Activated T-cell treated with anti-CD3 and anti-CD28 coated beads, Interleukin-2, amount 50 U/mL, for 4 hours (primary cell): ENCODE measurements around the gene PTAR1. TPM values are rescaled to one million over a fixed set of nuclear protein-coding genes. Genes with fewer than 3 reads are reported as not detected.
"Not testable (repeated sequence)": the region's sequence is repeated elsewhere in the genome, so short reads cannot be mapped to it uniquely, and the experiment has no call there.

Experiments used
- ATAC-seq, 2 donors: fragments of 200-7000 bp; cut with Tn5 transposase; one replicate each; pipeline ENCODE4 v1.10.0; 2021
- DNase-seq: peaks from one replicate; pipeline ENCODE4 v3.0.0-alpha.2; 2020
- H3K27me3 Mint-ChIP-seq: one replicate; pipeline ENCODE4 v1.8.0; 2021; ENCODE audit warnings: low read depth, mixed read lengths
- H3K36me3 Mint-ChIP-seq: one replicate; pipeline ENCODE4 v1.8.0; 2022; ENCODE audit warnings: mixed read lengths; ENCODE audit not compliant: insufficient read depth
- H3K4me1 Mint-ChIP-seq: one replicate; pipeline ENCODE4 v1.8.0; 2021; ENCODE audit warnings: low read depth, mixed read lengths
- H3K4me3 Mint-ChIP-seq: one replicate; pipeline ENCODE4 v1.8.0; 2021; ENCODE audit warnings: mild to moderate bottlenecking, moderate library complexity, mixed read lengths
- H3K9me3 Mint-ChIP-seq: one replicate; pipeline ENCODE4 v1.8.0; 2021; ENCODE audit warnings: mixed read lengths
- total RNA-seq, 3 donors: library from RNA; stranded (reverse); gene quantifications; one replicate each; pipeline ENCODE4 v1.2.1, GENCODE V29; 2021

PTAR1 gene
- total RNA-seq, 3 donors from 2014 or later: 27.0 to 29.2 (median 27.1) TPM

DNA sequence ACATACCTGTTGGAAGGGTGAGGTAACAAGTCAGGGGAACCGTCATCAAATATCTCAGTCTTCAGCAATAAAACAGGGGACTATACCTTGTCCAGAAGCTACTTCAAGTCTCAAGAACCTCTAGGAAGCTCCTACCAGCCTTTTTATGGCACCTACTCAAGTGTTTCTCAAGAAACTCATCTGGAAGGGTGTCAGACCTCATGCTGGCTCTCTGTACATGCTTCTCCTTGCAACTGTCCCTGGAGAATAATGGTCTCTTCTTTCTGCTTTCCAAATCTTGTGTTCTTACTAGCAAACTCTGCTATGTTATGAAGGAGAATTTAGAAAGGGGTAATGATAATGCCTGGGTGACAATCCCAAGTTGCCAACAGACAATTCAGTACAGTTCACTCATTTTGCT lies 8.3 kb upstream of the PTAR1 start:
- DNase-seq: no peak
- ATAC-seq: no peak
- H3K36me3 Mint-ChIP-seq: no peaks in the 10 kb centered on the region
- H3K27me3 Mint-ChIP-seq: no peaks in the 10 kb centered on the region
- H3K9me3 Mint-ChIP-seq: no peaks in the 10 kb centered on the region
- H3K4me3 Mint-ChIP-seq: no peak overlapping the region
- no peaks in the 10 kb centered on the region for H3K4me1 Mint-ChIP-seq

DNA sequence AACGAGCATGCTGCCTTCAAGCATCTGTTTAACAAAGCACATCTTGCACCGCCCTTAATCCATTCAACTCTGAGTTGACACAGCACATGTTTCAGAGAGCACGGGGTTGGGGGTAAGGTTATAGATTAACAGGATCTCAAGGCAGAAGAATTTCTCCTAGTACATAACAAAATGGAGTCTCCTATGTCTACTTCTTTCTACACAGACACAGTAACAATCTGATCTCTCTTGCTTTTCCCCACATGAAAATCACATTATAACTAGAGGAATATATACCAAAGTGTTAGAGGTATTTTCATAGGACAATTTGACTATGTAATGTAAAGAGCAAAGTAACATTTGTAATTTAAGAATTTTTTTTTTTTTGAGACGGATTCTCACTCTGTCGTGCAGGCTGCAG lies 4.1 kb upstream of the PTAR1 start:
- ATAC-seq, H3K36me3 Mint-ChIP-seq, DNase-seq, H3K27me3 Mint-ChIP-seq, H3K4me1 Mint-ChIP-seq, H3K9me3 Mint-ChIP-seq, H3K4me3 Mint-ChIP-seq: not testable (repeated sequence)

- ATAC-seq (no peak), DNase-seq (no peak)
- Mint-ChIP-seq H3K9me3 (no peaks in the 10 kb centered on the region), H3K27me3 (no peaks in the 10 kb centered on the region), H3K4me1 (peaks cover 12% of the 10 kb centered on the region), H3K36me3 (peaks cover 5% of the 10 kb centered on the region), H3K4me3 (no peak overlapping the region)
These were observed 2.7 kb upstream of the PTAR1 start for GRCh38 chr9:69762527-69762926.

GRCh38 chr9:69760278-69760610 lies 433 bp upstream of the PTAR1 start:
- ATAC-seq (no peak), DNase-seq (no peak)
- peaks cover 7% of the 10 kb centered on the region for H3K36me3 Mint-ChIP-seq
- peak overlapping the region; percentile 94 for H3K4me3 Mint-ChIP-seq
- no peaks in the 10 kb centered on the region for H3K9me3 Mint-ChIP-seq
- H3K4me1 Mint-ChIP-seq: peaks cover 29% of the 10 kb centered on the region
- no peaks in the 10 kb centered on the region for H3K27me3 Mint-ChIP-seq

GRCh38 chr9:69759021-69759420 lies 790 bp downstream of the PTAR1 start:
- H3K4me1 Mint-ChIP-seq: peaks cover 33% of the 10 kb centered on the region
- no peaks in the 10 kb centered on the region for H3K9me3 Mint-ChIP-seq
- no peak for DNase-seq
- peak overlapping the region; percentile 94 for H3K4me3 Mint-ChIP-seq
- peaks cover 7% of the 10 kb centered on the region for H3K36me3 Mint-ChIP-seq
- no peak for ATAC-seq
- no peaks in the 10 kb centered on the region for H3K27me3 Mint-ChIP-seq

GRCh38 chr9:69757996-69758675 lies 1.7 kb downstream of the PTAR1 start:
- no peak for DNase-seq
- Mint-ChIP-seq H3K9me3 (no peaks in the 10 kb centered on the region), H3K36me3 (peaks cover 12% of the 10 kb centered on the region), H3K4me3 (peak overlapping the region; percentile 67), H3K4me1 (peaks cover 41% of the 10 kb centered on the region), H3K27me3 (no peaks in the 10 kb centered on the region)
- ATAC-seq: no peak

- DNase-seq (no peak), ATAC-seq (no peak)
- Mint-ChIP-seq H3K4me1 (peaks cover 56% of the 10 kb centered on the region), H3K9me3 (no peaks in the 10 kb centered on the region), H3K27me3 (no peaks in the 10 kb centered on the region), H3K4me3 (no peak overlapping the region), H3K36me3 (peaks cover 17% of the 10 kb centered on the region)
These were observed 4.6 kb downstream of the PTAR1 start for GRCh38 chr9:69755205-69755604.

- no peak overlapping the region for H3K4me3 Mint-ChIP-seq
- peaks cover 21% of the 10 kb centered on the region for H3K36me3 Mint-ChIP-seq
- H3K4me1 Mint-ChIP-seq: peaks cover 57% of the 10 kb centered on the region
- no peaks in the 10 kb centered on the region for H3K27me3 Mint-ChIP-seq
- no peaks in the 10 kb centered on the region for H3K9me3 Mint-ChIP-seq
- DNase-seq (no peak), ATAC-seq (no peak)
These were observed 6.0 kb downstream of the PTAR1 start for GRCh38 chr9:69753830-69754229.

GRCh38 chr9:69750085-69750484 lies 9.7 kb downstream of the PTAR1 start:
- Mint-ChIP-seq H3K4me1 (peaks cover 57% of the 10 kb centered on the region), H3K27me3 (no peaks in the 10 kb centered on the region), H3K36me3 (peaks cover 33% of the 10 kb centered on the region), H3K9me3 (no peaks in the 10 kb centered on the region), H3K4me3 (no peak overlapping the region)
- DNase-seq (no peak), ATAC-seq (no peak)

DNA sequence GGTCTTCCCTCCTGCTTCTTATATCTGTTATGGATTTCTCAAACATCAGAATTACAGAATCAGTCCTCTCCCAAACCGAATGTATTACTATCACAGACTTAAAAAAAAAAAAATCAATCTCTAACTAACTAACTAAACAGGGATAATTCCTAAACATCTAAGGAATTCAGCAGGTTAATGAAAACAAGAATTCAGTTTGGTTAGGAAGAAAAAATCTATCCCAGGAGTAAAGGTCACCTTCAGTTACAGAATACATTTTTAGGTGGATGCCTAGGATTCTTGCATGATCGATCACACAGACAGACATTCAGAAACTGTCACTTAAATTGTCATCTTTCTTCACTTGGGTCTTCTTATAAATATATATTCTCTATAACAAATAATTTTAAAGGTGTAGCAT lies 11.5 kb downstream of the PTAR1 start:
- ATAC-seq (no peak), DNase-seq (no peak)
- H3K4me3 Mint-ChIP-seq: no peak overlapping the region
- H3K9me3 Mint-ChIP-seq: no peaks in the 10 kb centered on the region
- peaks cover 39% of the 10 kb centered on the region for H3K36me3 Mint-ChIP-seq
- H3K27me3 Mint-ChIP-seq: no peaks in the 10 kb centered on the region
- H3K4me1 Mint-ChIP-seq: peaks cover 54% of the 10 kb centered on the region

GRCh38 chr9:69746859-69747560 lies 12.8 kb downstream of the PTAR1 start:
- Mint-ChIP-seq H3K4me3 (no peak overlapping the region), H3K9me3 (no peaks in the 10 kb centered on the region), H3K4me1 (peaks cover 47% of the 10 kb centered on the region), H3K27me3 (no peaks in the 10 kb centered on the region), H3K36me3 (peaks cover 39% of the 10 kb centered on the region)
- DNase-seq: no peak
- no peak for ATAC-seq

DNA sequence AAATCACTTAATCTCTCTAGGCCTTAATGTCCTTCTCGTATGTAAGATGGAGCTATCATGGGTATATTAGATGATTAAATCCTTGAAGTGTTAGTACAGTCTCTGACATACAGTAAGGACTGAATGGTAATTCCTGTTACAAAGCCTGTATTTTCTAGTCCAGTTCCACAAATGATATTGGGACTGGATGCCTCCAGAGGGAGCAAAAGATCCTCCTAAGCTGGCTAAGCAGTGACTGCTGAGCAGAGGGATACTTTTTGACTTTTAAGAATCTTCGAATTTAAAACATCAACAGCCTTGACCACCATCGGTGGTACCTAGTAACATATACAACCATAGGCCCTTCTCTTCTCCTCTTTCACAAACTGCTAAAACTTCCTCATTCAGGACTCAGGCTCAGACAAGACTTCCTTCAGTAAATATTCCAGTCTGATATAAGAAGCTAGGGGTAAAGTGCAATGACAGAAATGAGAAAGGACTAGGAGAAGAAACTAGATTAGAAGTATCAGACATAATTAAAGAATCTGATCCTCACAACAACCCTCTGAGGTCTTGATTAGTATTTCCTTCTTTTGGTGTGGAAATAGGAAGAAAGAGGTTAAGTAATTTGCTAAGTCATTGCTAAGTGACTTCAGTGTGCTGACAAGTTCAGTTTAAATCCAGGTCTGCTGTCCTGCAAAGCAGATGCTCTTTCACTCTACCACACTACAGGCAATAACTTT lies 13.9 kb downstream of the PTAR1 start:
- Mint-ChIP-seq H3K27me3 (no peaks in the 10 kb centered on the region), H3K4me1 (peaks cover 40% of the 10 kb centered on the region), H3K4me3 (no peak overlapping the region), H3K36me3 (peaks cover 37% of the 10 kb centered on the region), H3K9me3 (no peaks in the 10 kb centered on the region)
- DNase-seq (no peak), ATAC-seq (no peak)

GRCh38 chr9:69744688-69745380 lies 15.0 kb downstream of the PTAR1 start:
- Mint-ChIP-seq H3K4me3 (no peak overlapping the region), H3K36me3 (peaks cover 40% of the 10 kb centered on the region), H3K27me3 (no peaks in the 10 kb centered on the region), H3K4me1 (peaks cover 33% of the 10 kb centered on the region), H3K9me3 (no peaks in the 10 kb centered on the region)
- ATAC-seq: no peak
- no peak for DNase-seq

DNA sequence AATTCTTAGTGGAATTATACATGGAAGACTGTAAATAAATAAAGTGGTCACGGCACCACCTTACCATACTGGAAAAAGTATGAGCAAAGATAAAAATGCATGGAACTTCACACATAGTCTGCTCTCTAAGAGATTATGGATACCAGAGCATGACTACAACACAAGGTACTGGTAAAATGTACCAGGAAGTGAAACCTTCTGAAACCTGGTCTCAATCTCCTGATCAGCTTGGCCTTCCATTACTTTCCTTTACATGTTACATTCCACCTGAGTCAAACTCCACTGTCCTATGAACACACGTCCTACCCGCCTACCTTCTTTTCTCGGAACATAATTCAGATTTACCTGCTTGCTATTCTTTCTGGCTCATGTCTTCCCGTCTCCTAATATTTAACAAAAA lies 15.9 kb downstream of the PTAR1 start:
- ATAC-seq: no peak
- Mint-ChIP-seq H3K36me3 (peaks cover 42% of the 10 kb centered on the region), H3K9me3 (no peaks in the 10 kb centered on the region), H3K27me3 (no peaks in the 10 kb centered on the region), H3K4me1 (peaks cover 33% of the 10 kb centered on the region), H3K4me3 (no peak overlapping the region)
- no peak for DNase-seq
